CD8-positive, alpha-beta memory T cell (primary cell): Measurements from ENCODE around the gene ITGAD. TPM values are rescaled to one million over a fixed set of nuclear protein-coding genes. Genes with fewer than 3 reads are reported as not detected.

ENCODE experiments used
- CTCF ChIA-PET: fragments of 350-600 bp; sonication (Branson Sonifier 250); formaldehyde crosslinking; loops from one replicate; lab custom pipeline; 2021; ENCODE audit warnings: antibody characterized with exemption; lab: Charles Lee
- POLR2A ChIA-PET: fragments of 350-600 bp; sonication (Branson Sonifier 250); formaldehyde crosslinking; loops from one replicate; lab custom pipeline; 2021; ENCODE audit warnings: antibody characterized with exemption; lab: Charles Lee
- DNase-seq, 5 donors: peaks; one replicate each; pipeline versions ENCODE4 v3.0.0 to v3.0.0-alpha.2; 2020 to 2022; ENCODE audit warnings: mixed read lengths in 1 of 5
- H3K27ac ChIP-seq: one replicate; pipeline ENCODE4 v1.7.0; 2013; ENCODE audit warnings: low read depth, mild to moderate bottlenecking, low read length, moderate library complexity
- H3K27me3 ChIP-seq: 2 replicates; pipeline ENCODE4 v1.7.0; 2013; ENCODE audit warnings: low read length, mild to moderate bottlenecking; ENCODE audit not compliant: insufficient read depth, poor library complexity, severe bottlenecking
- H3K36me3 ChIP-seq: 2 replicates; pipeline ENCODE4 v1.7.0; 2013; ENCODE audit warnings: mild to moderate bottlenecking, low read length, moderate library complexity; ENCODE audit not compliant: insufficient read depth
- H3K4me1 ChIP-seq: 2 replicates; pipeline ENCODE4 v1.7.0; 2013; ENCODE audit warnings: mild to moderate bottlenecking, low read length, moderate library complexity; ENCODE audit not compliant: insufficient read depth
- H3K4me3 ChIP-seq: 2 replicates; pipeline ENCODE4 v1.7.0; 2013; ENCODE audit warnings: mild to moderate bottlenecking, low read length
- H3K9me3 ChIP-seq: 2 replicates; pipeline ENCODE4 v1.7.0; 2013; ENCODE audit warnings: mild to moderate bottlenecking, low read length
- H3K27ac Mint-ChIP-seq, 8 donors: one replicate each; pipeline ENCODE4 v1.8.0; 2020 to 2021; ENCODE audit warnings: mixed read lengths in 8 of 8, mild to moderate bottlenecking in 6 of 8, inconsistent platforms in 3 of 8, moderate library complexity in 3 of 8
- H3K27me3 Mint-ChIP-seq, 2 donors: one replicate each; pipeline ENCODE4 v1.8.0; 2020 to 2021; ENCODE audit warnings: mixed read lengths in 2 of 2, mild to moderate bottlenecking in 1 of 2, moderate library complexity in 1 of 2
- H3K36me3 Mint-ChIP-seq, 3 donors: one replicate each; pipeline ENCODE4 v1.8.0; 2020 to 2021; ENCODE audit warnings: mixed read lengths in 3 of 3, inconsistent platforms in 1 of 3, mild to moderate bottlenecking in 1 of 3
- H3K4me1 Mint-ChIP-seq, 3 donors: one replicate each; pipeline ENCODE4 v1.8.0; 2020 to 2021; ENCODE audit warnings: mixed read lengths in 3 of 3, inconsistent platforms in 1 of 3, mild to moderate bottlenecking in 1 of 3
- H3K4me3 Mint-ChIP-seq, 7 donors: one replicate each; pipeline ENCODE4 v1.8.0; 2020 to 2021; ENCODE audit warnings: mixed read lengths in 7 of 7, mild to moderate bottlenecking in 6 of 7, moderate library complexity in 4 of 7, inconsistent platforms in 2 of 7
- H3K9me3 Mint-ChIP-seq, 5 donors: one replicate each; pipeline ENCODE4 v1.8.0; 2020 to 2022; ENCODE audit warnings: mixed read lengths in 5 of 5, mild to moderate bottlenecking in 3 of 5, moderate library complexity in 2 of 5, inconsistent platforms in 1 of 5
- polyA plus RNA-seq: library from polyadenylated mRNA; unstranded; fragments of 300-500 nt; fragmentation: Illumina TruSeq; gene quantifications from one replicate; pipeline ENCODE4 v1.2.3, GENCODE V29; 2021
- total RNA-seq, 2 experiments: library from RNA; stranded (reverse); gene quantifications; one replicate each; pipeline ENCODE4 v1.2.3, GENCODE V29; 2021

Gene ITGAD
- total and polyA plus RNA-seq, 3 experiments from 2014 or later, result 0.12 TPM; not detected in 2

DNA sequence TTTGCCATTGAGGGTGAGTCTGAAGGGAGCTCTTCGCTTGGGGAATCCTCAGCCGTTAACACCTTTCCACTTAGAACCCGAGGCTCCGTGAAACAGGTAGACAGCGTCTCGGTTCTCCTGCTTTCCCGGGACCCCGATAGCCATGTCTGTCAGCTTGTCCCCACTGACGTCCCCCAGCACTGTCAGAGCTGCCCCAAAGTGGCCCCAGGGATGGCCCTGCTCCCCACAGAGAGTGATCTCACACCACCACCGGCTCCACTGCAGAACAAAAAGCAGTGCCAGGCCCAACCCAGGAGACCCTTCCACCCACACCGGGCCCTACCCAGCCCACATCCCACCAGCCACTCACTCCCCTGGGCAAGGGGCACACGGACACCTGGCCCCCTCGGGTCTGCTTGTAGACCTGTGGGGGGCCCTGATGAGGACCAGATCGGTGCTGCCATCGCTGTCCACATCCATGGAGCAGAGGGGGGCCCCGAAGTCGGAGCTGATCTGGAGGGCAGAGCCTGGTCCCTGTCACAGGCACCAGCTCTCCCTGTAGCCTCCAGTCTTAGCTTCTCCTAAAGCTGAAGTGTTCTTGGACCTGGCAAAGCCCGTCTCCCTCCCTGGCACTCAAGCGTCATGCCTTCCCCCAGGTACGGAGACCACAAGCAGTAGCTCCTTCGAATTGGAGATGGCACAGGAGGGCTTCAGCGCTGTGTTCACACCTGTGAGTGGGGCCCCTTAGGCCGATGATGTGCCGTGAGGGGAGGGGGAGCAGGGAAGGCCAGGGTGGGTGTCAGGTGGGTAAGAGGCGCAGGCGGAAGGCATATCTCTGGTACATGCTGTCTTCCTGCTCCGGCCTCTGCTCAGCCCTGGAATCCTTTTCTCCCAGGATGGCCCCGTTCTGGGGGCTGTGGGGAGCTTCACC is 31.7 kb upstream of the ITGAD start:
- ChIA-PET CTCF (no interaction called here), POLR2A (no interaction called here)
- no peak overlapping the region for H3K4me3 ChIP-seq
- DNase-seq, result no peak
- H3K4me1 Mint-ChIP-seq, result peaks cover 35 to 37% (median 36%) of the 10 kb centered on the region in 3 donors
- H3K9me3 ChIP-seq, result no peaks in the 10 kb centered on the region
- H3K9me3 Mint-ChIP-seq, result no peaks in the 10 kb centered on the region
- peaks cover 8% of the 10 kb centered on the region for H3K4me1 ChIP-seq
- H3K36me3 Mint-ChIP-seq, result no peaks in the 10 kb centered on the region
- H3K27ac Mint-ChIP-seq, result no peak overlapping the region
- no peaks in the 10 kb centered on the region for H3K27me3 Mint-ChIP-seq
- H3K27me3 ChIP-seq, result no peaks in the 10 kb centered on the region
- no peak overlapping the region for H3K4me3 Mint-ChIP-seq
- H3K36me3 ChIP-seq, result no peaks in the 10 kb centered on the region
- H3K27ac ChIP-seq, result no peak overlapping the region

DNA sequence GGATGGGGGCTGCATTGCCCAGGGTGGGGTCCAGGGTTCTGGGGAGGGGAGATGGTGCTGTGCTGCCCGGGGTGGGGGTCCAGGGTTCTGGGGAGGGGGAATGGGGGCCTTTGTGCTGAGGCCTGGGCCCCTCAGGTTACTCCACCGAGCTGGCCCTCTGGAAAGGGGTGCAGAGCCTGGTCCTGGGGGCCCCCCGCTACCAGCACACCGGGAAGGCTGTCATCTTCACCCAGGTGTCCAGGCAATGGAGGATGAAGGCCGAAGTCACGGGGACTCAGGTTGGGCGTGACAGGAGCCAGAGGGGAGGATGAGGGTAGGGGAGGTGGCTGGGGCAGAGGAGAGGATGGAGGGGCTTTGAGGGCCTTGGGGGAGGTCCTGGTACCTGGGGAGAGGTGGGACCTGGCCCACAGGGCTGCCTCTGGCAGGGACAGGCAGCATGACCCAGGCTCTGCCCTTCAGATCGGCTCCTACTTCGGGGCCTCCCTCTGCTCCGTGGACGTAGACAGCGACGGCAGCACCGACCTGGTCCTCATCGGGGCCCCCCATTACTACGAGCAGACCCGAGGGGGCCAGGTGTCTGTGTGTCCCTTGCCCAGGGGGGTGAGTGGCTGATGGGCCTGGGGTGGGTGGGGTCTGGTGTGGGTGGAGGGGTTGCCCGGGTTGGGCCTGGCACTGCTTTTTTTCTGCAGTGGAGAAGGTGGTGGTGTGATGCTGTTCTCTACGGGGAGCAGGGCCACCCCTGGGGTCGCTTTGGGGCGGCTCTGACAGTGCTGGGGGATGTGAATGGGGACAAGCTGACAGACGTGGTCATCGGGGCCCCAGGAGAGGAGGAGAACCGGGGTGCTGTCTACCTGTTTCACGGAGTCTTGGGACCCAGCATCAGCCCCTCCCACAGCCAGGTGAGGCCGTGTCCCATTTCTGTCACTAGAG is 30.4 kb upstream of the ITGAD start:
- Mint-ChIP-seq H3K4me1 (peaks cover 39 to 43% (median 40%) of the 10 kb centered on the region in 3 donors), H3K27ac (no peak overlapping the region), H3K36me3 (no peaks in the 10 kb centered on the region), H3K9me3 (no peaks in the 10 kb centered on the region), H3K4me3 (no peak overlapping the region), H3K27me3 (no peaks in the 10 kb centered on the region)
- Histone ChIP-seq H3K9me3 (no peaks in the 10 kb centered on the region), H3K36me3 (no peaks in the 10 kb centered on the region), H3K27ac (no peak overlapping the region), H3K27me3 (no peaks in the 10 kb centered on the region), H3K4me3 (no peak overlapping the region), H3K4me1 (peaks cover 8% of the 10 kb centered on the region)
- POLR2A ChIA-PET, result no interaction called here
- CTCF ChIA-PET, result interaction anchor here (0.6 kb wide), 1 partner anchor 13 kb away, joined by 3 read pairs; no protein-coding TSS in a partner anchor
- no peak for DNase-seq

DNA sequence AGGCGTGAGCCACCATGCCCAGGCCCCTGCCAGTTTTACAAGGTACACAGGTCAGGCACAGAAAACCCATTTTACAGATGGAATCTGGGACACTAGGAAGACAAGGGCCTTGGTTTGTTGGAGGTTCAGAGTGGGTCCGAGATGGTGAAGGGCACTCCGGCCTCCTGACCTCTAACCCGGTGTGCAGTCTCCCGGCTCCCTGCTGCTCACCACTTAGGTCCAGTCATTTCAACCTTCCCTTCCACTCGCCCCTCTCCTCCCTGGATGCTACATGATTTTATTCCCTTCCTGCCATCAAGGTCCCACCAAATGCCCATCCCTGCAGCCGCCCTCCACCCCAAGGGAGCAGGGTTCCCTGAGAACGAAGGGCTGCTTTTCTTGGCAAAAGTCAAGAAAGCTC is 29.4 kb upstream of the ITGAD start:
- Histone ChIP-seq H3K9me3 (no peaks in the 10 kb centered on the region), H3K36me3 (no peaks in the 10 kb centered on the region), H3K4me1 (peaks cover 8% of the 10 kb centered on the region), H3K4me3 (no peak overlapping the region), H3K27ac (no peak overlapping the region), H3K27me3 (no peaks in the 10 kb centered on the region)
- DNase-seq, result no peak
- H3K4me3 Mint-ChIP-seq, result no peak overlapping the region
- H3K4me1 Mint-ChIP-seq, result peaks cover 38 to 40% (median 38%) of the 10 kb centered on the region in 3 donors
- no peaks in the 10 kb centered on the region for H3K9me3 Mint-ChIP-seq
- ChIA-PET POLR2A (no interaction called here), CTCF (no interaction called here)
- H3K27ac Mint-ChIP-seq, result no peak overlapping the region
- no peaks in the 10 kb centered on the region for H3K36me3 Mint-ChIP-seq
- H3K27me3 Mint-ChIP-seq, result no peaks in the 10 kb centered on the region

DNA sequence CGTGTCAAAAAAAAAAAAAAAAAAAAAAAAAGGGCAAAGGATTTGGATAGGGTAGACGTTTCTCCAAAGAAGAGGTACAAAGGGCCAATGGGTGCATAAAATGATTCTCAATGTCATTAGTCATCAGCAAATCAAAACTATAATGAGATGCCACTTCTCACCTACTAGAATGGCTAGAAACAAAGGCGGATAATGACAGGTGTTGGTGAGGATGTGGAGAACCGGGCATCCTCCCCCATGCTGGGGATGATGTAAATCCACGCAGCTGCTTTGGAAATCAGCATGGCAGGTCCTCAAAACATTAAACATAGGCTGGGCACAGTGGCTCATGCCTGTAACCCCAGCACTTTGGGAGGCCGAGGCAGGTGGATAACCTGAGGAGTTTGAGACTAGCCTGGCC is 28.7 kb upstream of the ITGAD start:
- no peaks in the 10 kb centered on the region for H3K27me3 Mint-ChIP-seq
- no peak overlapping the region for H3K4me3 ChIP-seq
- peaks cover 38 to 40% (median 38%) of the 10 kb centered on the region in 3 donors for H3K4me1 Mint-ChIP-seq
- H3K27me3 ChIP-seq, result no peaks in the 10 kb centered on the region
- DNase-seq, result no peak
- H3K36me3 ChIP-seq, result no peaks in the 10 kb centered on the region
- peak overlapping the region in 5 of 7 donors; percentile 29 to 86 (median 74) for H3K4me3 Mint-ChIP-seq
- CTCF ChIA-PET, result no interaction called here
- peaks cover 8% of the 10 kb centered on the region for H3K4me1 ChIP-seq
- H3K27ac ChIP-seq, result no peak overlapping the region
- H3K36me3 Mint-ChIP-seq, result no peaks in the 10 kb centered on the region
- no peaks in the 10 kb centered on the region for H3K9me3 Mint-ChIP-seq
- no peaks in the 10 kb centered on the region for H3K9me3 ChIP-seq
- H3K27ac Mint-ChIP-seq, result peak overlapping the region in 4 of 8 donors; percentile 34 to 89 (median 80)
- POLR2A ChIA-PET, result no interaction called here

DNA sequence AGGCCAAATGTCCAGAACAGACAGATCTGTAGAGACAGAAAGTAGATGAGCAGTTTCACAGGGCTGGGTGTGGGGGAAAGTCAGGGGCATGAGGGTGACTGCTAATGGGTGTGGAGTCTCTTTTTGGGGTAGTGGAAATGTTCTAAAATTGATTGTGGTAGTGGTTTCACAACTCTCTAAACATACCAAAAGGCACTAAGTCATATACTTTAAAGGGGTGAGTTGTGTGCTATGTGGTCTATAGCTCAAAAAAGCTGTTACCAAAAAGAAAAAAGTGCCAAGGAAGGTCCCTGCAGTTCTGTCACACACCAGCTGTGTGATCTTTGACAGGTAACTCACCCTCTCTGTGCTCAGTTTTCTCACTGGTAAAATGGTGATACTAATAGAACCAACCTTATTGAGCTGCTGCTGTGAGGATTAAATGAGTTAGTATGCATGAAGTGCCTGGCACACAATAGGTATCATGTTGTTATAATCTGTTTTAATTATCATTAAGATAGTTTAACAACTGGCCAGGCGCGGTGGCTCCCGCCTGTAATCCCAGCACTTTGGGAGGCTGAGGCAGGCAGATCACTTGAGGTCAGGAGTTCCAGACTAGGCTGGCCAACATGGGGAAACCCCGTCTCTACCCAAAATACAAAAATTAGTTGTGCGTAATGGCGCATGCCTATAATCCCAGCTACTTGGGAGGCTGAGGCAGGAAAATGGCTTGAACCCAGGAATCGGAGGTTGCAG is 27.8 kb upstream of the ITGAD start:
- Histone ChIP-seq H3K36me3 (no peaks in the 10 kb centered on the region), H3K27me3 (no peaks in the 10 kb centered on the region), H3K27ac (peak overlapping the region; percentile 26), H3K9me3 (no peaks in the 10 kb centered on the region), H3K4me1 (peaks cover 8% of the 10 kb centered on the region), H3K4me3 (no peak overlapping the region)
- peaks cover 38 to 40% (median 38%) of the 10 kb centered on the region in 3 donors for H3K4me1 Mint-ChIP-seq
- peak overlapping the region; percentile 35 to 93 (median 84) for H3K27ac Mint-ChIP-seq
- DNase-seq, result peak in 1 of 5 donors; percentile 60
- no peaks in the 10 kb centered on the region for H3K27me3 Mint-ChIP-seq
- no peaks in the 10 kb centered on the region for H3K36me3 Mint-ChIP-seq
- ChIA-PET POLR2A (no interaction called here), CTCF (no interaction called here)
- no peaks in the 10 kb centered on the region for H3K9me3 Mint-ChIP-seq
- H3K4me3 Mint-ChIP-seq, result peak overlapping the region; percentile 21 to 86 (median 70)

DNA sequence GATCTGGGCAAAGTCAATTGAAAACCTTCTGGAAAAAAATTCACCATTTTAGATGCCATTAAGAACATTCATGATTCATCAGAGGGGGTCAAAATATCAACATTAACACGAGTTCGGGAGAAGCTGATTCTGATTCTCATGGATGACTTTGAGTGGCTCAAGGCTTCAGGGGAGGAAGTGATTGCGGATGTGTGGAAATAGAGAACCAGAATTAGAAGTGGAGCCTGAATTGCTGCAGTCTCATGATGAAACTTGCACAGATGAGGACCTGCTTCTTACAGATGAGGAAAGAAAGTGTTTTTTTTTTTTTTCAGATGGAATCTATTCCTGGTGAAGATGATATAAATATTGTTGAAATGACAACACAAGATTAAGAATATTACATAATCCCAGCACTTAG is 25.3 kb upstream of the ITGAD start:
- no peaks in the 10 kb centered on the region for H3K27me3 ChIP-seq
- H3K9me3 ChIP-seq, result no peaks in the 10 kb centered on the region
- ChIA-PET CTCF (no interaction called here), POLR2A (no interaction called here)
- H3K27ac Mint-ChIP-seq, result no peak overlapping the region
- no peak overlapping the region for H3K27ac ChIP-seq
- H3K4me3 Mint-ChIP-seq, result no peak overlapping the region
- no peak for DNase-seq
- H3K36me3 Mint-ChIP-seq, result peaks cover 0 to 1% (median 0%) of the 10 kb centered on the region in 3 donors
- H3K4me1 ChIP-seq, result peaks cover 8% of the 10 kb centered on the region
- H3K36me3 ChIP-seq, result no peaks in the 10 kb centered on the region
- peaks cover 34 to 40% (median 38%) of the 10 kb centered on the region in 3 donors for H3K4me1 Mint-ChIP-seq
- peaks cover 0 to 4% of the 10 kb centered on the region in 2 donors for H3K27me3 Mint-ChIP-seq
- H3K9me3 Mint-ChIP-seq, result no peaks in the 10 kb centered on the region
- no peak overlapping the region for H3K4me3 ChIP-seq

DNA sequence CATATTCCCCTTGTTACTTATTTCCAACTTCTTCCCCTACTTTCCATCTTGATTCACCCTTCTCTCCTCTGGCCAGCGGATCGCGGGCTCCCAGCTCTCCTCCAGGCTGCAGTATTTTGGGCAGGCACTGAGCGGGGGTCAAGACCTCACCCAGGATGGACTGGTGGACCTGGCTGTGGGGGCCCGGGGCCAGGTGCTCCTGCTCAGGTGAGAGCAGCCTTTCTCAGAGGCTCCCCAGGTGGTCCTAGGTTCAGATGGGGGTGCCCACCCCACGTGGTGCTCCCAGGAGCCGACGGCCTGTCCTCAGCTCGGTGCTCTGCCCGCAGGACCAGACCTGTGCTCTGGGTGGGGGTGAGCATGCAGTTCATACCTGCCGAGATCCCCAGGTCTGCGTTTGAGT is 22.1 kb upstream of the ITGAD start:
- ChIA-PET CTCF (no interaction called here), POLR2A (no interaction called here)
- no peaks in the 10 kb centered on the region for H3K27me3 ChIP-seq
- Mint-ChIP-seq H3K27ac (no peak overlapping the region), H3K36me3 (peaks cover 0 to 1% (median 0%) of the 10 kb centered on the region in 3 donors), H3K27me3 (peaks cover 0 to 4% of the 10 kb centered on the region in 2 donors), H3K9me3 (peaks cover 0 to 2% (median 0%) of the 10 kb centered on the region in 5 donors), H3K4me1 (peaks cover 16 to 20% (median 18%) of the 10 kb centered on the region in 3 donors), H3K4me3 (no peak overlapping the region)
- no peak overlapping the region for H3K27ac ChIP-seq
- no peaks in the 10 kb centered on the region for H3K4me1 ChIP-seq
- no peak overlapping the region for H3K4me3 ChIP-seq
- DNase-seq, result no peak
- H3K9me3 ChIP-seq, result no peaks in the 10 kb centered on the region
- no peaks in the 10 kb centered on the region for H3K36me3 ChIP-seq
